GM19438 (cell line): ENCODE data around the gene LBX1.

ENCODE experiments used
- ATAC-seq: cut with Tn5 transposase; IDR thresholded peaks from one replicate; pipeline ENCODE4 v1.9.1; 2021; ENCODE audit warnings: low read depth; ENCODE audit not compliant: unreplicated experiment

The LBX1 gene, protein sequence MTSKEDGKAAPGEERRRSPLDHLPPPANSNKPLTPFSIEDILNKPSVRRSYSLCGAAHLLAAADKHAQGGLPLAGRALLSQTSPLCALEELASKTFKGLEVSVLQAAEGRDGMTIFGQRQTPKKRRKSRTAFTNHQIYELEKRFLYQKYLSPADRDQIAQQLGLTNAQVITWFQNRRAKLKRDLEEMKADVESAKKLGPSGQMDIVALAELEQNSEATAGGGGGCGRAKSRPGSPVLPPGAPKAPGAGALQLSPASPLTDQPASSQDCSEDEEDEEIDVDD

DNA sequence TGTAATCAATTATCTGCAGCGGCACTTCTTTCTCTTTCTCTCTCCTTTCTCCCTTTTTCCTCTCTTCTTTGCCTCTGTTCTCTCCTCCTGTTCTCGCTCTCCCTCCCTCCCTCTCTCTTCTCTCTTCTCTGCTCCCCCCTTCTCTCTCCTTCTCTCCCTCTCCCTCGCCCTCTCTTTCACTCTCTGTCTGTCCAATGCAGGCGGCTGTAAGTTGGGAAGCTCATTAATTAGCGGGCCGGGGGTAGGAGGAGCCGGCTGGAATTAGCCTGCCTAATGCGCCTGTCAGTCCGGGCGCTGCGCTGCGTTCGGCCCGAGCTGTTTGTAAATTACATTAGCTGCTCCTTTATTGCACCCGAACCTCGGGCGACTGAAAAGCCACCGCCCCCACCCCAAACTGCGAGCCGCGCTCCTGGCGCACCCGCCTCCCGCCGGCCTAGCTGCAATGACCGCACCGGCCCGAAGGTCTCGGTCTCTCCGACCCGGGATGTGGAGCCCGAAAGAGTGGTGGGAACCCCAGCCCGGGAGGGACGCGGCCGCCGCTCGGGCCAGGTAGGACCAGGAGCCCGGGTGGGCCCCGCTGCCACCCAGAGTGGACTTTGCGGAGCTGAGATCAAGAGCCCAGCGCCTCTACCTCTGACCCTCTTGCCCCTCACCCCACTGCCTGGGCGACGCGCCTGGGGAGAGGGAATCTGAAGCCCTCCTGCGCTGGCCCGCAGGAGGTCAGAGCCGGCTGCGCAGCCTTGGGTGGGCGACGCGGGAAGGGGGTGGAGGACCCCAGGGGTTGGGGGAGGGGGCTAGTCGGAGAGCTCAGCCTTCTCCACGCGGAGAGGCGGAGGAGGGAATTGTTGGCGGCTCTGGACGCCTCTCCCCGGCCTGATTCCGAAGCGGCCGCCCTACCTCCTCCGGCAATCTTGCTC, at the start of gene LBX1:
TSS of gene LBX1 (minus strand) at position 198 of the 917 bp plus-strand sequence. CDS start 648 bp downstream, outside the sequence.
- no peak for ATAC-seq

DNA sequence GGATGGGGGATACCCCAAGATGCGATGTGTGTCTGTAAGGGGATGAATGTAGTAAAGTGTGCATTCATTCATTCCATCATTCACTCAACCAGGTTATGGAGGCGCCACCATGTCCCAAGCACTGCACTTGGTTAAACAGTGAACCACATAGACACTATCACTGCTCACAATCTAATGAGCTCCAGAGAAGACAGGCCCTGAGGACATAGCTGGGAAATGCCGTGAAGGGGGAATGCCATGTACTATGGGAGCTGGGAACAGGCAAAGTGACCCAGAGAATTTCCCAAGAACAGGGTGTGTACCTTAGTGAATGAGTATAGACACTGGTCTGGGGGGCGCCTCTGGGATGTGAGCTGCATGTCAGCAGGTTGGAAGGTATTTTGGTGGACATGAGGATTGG, 44.5 kb upstream of the LBX1 start:
- ATAC-seq, result no peak

DNA sequence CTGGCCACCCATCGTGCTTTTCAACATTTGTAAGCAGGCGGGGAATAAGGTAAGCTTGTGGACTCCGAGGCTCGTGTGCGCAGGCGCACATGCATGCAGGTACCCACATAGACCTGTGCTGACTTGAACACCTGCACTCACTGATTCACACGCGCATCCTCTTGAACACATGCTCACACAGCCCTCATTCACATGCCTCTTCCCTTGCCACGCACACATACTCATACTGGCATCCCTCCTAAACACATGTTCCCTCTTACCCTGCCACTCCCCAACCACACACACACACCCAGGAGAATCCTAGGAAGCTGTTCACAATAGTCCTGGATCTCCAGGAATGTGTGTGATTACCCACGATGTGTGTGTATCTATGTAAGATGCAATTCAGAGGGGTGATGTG, 44.1 kb upstream of the LBX1 start:
- no peak for ATAC-seq

DNA sequence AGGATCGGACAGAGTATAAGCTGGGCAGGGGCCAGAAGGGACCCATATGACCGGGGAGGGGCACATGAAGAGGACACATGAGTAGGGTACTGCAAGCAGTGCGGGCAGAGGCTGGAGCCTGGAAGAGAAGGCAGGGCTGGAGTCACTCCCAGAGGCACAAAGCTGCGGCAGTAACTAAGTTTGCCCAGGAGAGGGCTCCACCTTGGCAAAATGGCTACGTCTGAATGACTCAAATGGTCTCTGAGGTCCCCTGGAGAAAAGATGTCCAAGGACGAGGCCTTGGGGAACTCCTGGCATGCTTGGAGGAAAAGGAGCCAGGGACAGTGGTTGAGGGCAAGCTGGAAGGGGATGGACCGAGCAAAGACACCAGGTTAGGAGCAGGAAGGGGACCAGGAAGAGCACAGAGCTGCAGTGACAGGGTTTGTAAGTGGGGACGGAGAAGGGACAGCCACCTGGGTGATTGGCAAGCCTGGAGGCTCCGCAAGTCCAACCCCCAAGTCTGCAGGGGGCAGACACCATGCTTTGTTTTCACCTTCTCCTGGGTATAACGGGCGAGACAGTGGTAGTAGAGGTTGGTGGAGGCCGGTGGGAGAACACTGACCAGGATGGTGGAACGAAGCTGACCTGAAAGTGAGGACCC, 43.1 kb upstream of the LBX1 start:
- ATAC-seq, result no peak

DNA sequence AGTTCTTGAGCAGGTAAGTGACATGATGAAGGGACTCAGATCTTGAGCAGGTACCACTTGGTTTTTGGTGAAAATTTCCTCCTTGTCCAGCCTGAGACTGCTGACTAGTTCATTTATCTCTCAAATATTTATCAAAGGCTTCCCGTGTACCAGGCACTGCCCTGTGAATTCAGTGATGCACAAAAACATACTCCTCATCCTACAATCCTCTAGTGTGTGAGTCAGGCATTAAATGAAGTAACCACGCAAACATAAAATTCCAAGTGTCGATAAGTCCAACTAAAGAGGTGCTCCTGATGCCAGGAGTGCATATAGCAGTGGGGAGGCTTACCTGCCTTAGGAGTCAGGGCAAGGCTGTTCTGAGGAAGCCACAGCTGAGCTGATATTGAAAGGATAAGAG, 41.5 kb upstream of the LBX1 start:
- ATAC-seq, result no peak

DNA sequence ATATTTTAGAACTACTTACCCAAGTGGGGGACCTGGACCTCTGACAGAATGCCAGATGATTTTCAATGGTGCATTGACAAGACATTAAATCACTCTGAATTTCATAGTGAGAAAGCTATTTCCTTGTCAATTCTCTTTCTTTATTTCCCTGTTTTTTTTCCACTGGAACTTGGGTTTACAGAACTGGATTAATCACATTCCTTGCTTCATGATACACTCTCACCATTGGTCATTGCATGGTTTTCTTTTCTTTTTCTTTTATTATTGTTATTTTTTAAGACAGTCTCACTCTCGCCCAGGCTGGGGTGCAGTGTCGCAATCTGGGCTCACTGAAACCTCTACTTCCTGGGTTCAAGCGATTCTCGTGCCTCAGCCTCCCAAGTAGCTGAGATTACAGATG, 38.5 kb upstream of the LBX1 start:
- no peak for ATAC-seq

DNA sequence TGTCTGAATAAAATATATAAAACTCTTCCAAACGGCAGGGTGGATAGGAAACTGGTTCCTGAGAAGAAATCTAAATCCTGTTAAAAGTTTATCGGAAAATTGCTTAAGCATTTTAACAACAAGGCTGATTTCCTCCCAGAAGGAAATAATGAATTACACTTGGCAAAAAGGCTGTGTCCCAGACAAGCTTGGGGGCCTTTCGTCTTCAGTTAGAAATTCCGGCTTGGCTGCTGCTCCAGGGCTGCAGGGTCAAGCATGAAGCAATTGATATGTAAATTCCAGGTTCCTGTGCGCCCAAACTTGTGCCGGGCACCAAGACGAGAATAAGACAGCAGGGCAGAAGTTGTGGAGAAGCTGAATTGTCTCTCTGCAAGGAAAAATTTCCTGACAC, 38.0 kb upstream of the LBX1 start:
- no peak for ATAC-seq

DNA sequence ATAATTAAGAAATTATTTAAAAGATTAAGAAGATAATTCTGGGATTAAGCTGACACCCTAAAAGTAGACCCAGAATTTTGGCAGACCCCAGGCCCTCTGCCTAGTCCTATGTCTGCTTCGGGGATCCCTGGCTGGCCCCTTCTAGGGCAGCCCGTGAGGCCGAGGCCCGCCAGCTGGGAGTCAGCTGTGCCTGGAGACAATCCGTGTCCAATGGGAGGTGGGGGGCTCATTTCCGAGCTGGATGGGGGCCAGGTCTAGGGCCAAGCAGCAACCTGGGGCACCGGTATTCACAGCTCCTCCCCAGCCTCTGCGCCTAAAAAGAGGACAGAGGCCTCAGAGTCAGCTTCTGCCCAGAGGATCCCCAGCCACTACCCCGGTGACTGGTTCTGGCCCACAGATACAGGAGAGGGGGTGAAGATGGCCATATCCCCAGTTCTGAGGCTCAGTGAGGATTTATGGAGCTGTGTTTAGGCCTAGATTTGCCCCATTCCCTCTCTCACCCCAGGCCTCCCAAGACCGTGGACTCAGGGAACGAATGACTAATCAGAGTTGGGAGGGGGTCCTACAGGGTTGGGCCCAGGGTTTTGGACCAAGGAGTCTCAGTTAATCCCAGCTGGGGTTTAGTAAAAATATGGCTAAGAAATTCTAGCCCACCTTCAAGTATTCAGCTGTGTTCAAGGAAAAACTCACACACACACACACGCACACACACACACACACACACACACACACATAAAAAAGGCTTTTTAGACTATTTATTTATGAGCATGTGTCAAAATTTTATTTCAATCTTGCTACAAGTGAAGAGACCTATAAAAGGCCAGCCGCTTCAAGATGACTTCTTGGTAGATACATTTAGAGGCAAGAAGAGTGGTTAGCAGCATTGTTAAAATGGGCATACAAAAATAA, 37.4 kb upstream of the LBX1 start:
- ATAC-seq, result no peak

DNA sequence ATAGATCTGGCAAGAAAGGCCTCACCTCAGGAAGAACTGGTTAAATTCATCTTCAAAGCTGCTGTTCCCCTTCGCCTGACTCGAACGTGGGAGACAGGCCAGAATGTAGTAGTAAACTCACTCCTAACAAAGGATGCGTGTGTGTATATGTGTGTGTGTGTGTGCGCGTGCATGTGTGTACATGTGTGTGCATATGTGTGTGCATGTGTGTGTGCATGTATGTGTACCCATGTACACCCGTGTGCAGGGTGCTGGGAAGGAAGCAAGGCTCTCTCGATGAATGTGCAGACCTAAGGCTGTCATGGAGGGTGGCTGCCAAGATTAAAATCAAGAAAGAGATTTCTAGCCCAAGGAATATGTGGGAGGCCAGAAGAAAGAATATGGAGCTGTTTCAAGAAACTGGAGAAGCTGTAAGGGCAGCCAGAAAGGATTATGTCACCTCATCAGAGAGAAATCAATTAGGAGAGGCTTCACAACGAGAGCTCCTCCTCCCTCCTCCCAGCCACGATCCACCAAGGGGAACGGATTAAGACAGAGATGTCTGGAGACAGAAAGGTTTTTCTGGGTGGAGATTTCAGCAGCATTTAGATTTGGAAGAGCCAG, 34.0 kb upstream of the LBX1 start:
- no peak for ATAC-seq

DNA sequence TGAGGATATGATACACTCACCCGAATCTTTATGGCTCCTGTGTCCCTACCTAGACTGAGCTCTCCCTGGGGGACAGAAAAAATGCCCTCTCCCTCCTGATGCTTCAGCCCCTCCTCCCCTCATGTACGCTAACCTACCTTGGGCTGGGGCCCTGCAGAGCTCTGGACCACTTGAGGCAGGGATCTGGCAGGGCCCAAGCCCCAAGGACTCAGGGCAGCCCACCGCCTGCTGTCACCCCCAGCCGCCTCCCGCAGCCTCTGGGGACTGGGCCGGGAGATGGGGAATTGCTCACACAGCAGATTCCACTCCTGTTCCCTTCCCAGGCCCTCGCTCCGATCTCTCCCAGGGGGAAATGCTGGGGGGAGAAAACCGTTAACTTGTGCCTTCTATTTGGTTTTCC, 32.9 kb upstream of the LBX1 start:
- ATAC-seq, result no peak

DNA sequence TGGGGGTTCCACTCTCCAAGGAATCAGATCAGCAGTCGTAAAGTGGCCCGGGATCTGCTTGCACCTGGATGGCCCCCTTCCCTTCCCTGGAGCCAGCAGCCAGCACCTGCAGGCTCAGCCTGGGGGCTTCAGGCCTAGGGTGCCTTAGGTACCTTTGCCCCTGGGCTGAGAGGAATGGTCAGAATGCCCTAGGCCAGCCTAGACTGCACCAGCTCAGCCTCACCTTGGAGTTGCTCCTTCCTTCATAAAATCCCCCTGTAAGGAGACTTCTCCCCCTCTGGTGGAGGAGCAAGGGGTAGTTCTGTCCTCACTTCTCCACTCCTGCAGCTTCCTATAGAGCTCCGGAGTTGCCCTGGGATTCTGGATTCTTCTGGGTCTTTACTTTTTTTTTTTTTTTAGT, 32.4 kb upstream of the LBX1 start:
- ATAC-seq, result no peak

DNA sequence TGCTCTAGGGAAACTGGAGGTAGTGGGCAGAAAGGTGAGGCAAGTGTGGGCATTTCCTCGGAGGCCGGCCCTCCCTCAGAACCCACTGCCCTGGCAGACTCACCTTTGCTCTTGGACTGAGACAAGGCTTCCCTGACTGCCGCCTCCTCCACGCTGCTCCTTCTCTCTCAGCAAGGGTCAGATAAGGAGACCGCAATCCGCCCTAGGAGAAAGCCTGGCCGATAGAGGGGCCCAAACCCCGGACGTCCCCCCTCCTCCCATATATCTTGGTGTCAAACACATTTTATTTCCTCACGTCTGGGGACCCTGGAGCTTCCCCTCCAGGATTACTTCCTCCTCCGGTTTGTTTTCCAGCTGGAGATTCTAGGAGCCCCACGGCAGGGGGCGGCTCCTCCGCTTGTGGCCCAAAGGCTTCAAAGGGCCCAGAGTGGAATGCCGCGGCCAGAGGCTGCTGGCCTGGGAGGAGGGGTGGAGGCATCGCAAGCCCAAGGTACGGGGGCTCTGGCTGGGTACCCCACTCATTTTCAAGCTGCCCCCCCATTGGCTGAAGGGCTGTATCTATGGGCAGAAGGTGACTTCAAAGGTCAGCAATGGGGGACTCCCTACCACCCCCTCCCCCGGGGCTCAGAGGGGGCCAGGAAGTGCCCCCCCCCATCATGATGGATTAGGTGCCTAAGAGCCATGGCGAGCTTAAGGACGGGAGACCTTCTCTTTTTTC, 31.7 kb upstream of the LBX1 start:
- no peak for ATAC-seq

DNA sequence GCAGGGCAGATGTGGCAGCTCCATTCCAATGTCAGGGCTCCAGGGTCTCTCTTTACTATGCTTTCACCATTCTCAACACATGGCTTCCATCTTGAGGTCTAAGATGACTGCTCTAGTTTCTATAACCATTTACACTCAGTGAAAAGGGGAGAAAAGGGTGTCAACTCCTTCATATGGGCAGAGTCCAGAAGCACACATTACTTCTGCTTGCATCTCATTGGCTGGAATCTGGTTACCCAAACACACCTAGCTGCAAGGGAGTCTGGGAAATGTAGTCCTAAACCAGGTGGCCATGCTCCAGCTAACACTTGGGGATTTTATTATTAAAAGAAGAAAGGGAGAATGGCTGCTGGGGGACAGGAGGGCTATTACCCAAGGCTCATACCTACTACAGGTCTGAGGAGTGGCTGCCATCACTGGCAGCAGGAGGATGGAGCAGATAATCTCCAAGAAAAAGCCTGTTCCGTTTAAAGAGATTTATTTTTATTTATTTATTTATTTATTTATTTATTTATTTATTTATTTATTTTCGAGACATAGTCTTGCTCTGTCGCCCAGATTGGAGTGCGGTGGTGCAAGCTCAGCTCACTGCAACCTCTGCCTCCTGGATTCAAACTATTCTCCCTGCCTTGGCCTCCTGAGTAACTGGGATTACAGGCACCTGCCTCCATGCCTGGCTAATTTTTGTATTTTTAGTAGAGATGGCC, 29.1 kb upstream of the LBX1 start:
- ATAC-seq, result no peak

DNA sequence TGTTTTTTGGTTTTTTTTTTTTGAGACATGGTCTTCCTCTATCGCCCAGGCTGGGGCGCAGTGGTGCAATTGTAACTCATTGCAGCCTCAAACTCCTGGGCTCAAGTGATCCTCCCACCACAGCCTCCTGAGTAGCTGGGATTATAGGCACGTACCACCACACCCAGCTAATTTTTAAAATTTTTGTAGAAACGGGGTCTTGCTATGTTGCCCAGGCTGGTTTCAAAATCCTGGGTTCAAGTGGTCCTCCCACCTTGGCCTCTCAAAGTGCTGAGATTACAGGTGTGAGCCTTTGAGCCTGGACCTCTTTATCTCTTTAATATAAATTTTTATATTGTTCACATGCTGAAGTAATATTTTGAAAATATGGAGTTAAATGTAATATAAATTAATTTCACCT, 28.2 kb upstream of the LBX1 start:
- no peak for ATAC-seq

DNA sequence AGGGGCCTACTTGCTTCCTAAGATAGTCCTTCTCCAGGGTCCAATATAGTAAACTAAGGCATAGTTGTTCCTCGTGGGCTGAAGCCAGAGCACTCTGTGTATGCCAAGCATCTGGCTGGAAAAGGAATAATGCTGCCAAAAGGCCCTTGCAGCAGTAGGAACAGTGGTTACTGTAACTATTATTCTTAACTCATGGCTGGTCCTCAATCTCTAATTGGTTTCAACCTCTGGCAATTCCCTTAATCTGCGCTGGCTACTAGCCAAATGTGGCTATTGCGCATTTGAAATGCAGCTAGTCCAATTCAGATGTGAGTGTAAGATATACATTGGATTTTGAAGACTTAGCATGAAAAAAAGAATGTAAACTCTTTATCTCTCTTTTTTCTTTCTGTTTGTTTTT, 27.8 kb upstream of the LBX1 start:
- ATAC-seq, result no peak

DNA sequence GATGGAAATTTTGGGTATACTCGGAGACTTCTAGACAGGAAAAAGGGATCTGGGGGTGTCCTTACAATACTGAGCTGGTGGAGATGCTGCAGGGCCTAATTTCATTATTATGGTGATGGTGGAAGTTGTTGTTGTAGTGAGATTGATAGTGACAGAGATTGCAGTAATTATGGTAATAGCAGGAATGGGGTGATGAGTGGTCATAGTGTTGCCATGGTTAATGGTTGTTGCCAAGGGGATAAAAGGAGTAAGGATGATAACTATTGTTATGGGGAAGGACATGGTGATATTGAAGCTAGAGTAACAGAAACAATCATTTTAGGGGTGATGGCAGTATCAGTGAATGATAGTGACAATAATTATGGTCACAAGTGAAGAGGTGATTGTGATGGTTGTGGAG, 27.1 kb upstream of the LBX1 start:
- ATAC-seq, result no peak

DNA sequence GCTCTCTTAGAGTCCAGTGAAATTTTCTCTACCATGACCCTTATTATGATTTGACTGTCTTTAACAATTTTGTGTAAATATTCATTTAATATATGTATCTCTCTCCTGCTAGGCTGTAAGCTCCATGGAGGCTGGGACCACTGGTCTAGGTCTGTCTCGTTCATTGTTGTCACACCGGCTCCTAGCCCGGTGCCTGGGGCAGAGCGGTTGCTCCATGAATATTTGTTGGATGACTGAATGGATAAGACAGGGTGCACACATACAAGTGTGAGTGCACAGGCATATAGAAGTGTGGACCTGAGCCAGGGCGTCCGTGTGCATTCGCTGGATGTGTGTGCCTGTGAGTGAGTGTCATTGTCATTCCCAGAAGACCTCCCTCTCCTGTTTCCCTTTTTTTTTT, 20.9 kb upstream of the LBX1 start:
- no peak for ATAC-seq

DNA sequence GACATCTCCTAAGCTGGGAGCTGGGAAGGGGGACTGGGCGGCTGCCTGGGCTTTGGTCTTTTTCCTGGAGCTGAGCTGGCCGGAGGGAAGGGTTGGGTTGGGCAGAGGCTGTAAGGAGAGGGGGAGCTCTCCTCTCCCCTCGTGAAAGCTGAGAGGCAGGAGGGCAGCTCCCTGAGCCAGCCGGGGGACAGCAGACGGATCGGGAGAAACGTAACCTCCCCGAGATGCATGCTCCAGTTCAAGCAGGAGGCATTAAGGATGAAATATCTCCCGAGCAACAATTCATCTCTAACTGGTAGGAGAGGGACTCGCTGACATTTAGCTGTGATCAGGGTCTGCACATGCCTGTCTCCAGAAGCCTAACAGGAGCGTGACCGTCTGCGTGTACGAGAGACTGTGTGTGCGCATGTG, 19.9 kb upstream of the LBX1 start:
- no peak for ATAC-seq

DNA sequence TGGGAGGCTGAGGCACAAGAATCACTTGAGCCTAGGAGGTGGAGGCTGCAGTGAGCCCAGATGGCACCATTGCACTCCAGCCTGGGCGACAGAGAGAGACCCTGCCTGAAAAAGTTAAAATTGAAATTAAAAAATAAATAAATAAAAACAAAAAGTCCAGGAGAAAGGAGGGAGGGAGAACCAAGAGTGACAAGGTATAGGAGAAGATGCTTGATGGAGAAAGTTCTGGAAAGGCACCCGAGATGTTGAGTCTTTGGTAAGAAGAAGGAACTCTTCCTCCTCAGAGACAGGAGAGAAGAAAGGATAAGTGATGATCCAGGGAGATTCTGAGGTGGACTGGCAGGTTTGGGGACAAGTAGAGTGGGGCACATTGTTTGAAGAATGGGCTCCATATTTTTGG, 17.4 kb upstream of the LBX1 start:
- no peak for ATAC-seq
